ENCODE measurements around the gene CABP2. TPM values are rescaled to one million over a fixed set of nuclear protein-coding genes. Genes with fewer than 3 reads are reported as not detected.

The CABP2 gene
- total RNA-seq, 1 experiment from 2014 or later: not detected

- intact Hi-C loops (cut with micrococcal nuclease; ENCODE audit: unreplicated experiment): no loop called here
- no peak for TF ChIP-seq CTCF (IDR thresholded peaks at IDR 0.05; ENCODE audit: unreplicated experiment)
- BruUV-seq (replicated peaks): no TSS peak
- H3K9me3 Mint-ChIP-seq (ENCODE audit: low read depth, unreplicated experiment): peaks cover 8% of the 10 kb centered on the region
- H3K36me3 Mint-ChIP-seq (ENCODE audit: insufficient read depth, unreplicated experiment): peaks cover 4% of the 10 kb centered on the region
- H3K4me3 Mint-ChIP-seq (ENCODE audit: low read depth, unreplicated experiment): no peak overlapping the region
- H3K4me1 Mint-ChIP-seq (ENCODE audit: low read depth, unreplicated experiment): no peaks in the 10 kb centered on the region
- no peak overlapping the region for H3K27ac Mint-ChIP-seq (ENCODE audit: unreplicated experiment)
- no peak for DNase-seq
- CTCF ChIA-PET: no interaction called here
- no peaks in the 10 kb centered on the region for H3K27me3 Mint-ChIP-seq (ENCODE audit: unreplicated experiment)
Observed at GRCh38 chr11:67538306-67538705, 15.1 kb upstream of the CABP2 start.

DNA sequence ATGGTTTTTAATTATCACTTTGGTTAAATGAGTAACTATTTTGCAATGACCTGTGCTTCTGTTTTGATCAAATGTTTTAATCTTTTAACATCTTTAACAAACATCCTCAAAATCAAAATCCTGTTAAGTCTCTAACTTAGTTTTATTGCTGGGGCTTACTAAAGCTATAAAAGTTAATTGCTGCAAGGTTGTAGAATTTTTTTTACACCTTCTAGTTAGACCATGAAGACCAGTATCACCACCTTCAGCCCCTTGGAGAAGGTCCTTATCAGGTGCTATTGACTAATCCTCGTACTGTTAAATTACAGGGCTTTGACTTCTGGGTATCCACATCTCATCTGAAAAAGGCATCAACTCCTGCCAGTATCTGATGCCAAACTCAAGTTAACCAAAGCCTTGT lies 12.3 kb upstream of the CABP2 start:
- CTCF ChIA-PET: no interaction called here
- no TSS peak for BruUV-seq (replicated peaks)
- no peak for DNase-seq
- peaks cover 4% of the 10 kb centered on the region for H3K36me3 Mint-ChIP-seq (ENCODE audit: insufficient read depth, unreplicated experiment)
- intact Hi-C loops (cut with micrococcal nuclease; ENCODE audit: unreplicated experiment): no loop called here
- no peaks in the 10 kb centered on the region for H3K27me3 Mint-ChIP-seq (ENCODE audit: unreplicated experiment)
- no peak for TF ChIP-seq CTCF (IDR thresholded peaks at IDR 0.05; ENCODE audit: unreplicated experiment)
- H3K27ac Mint-ChIP-seq (ENCODE audit: unreplicated experiment): no peak overlapping the region
- H3K4me3 Mint-ChIP-seq (ENCODE audit: low read depth, unreplicated experiment): no peak overlapping the region
- no peaks in the 10 kb centered on the region for H3K4me1 Mint-ChIP-seq (ENCODE audit: low read depth, unreplicated experiment)
- H3K9me3 Mint-ChIP-seq (ENCODE audit: low read depth, unreplicated experiment): peaks cover 10% of the 10 kb centered on the region

- H3K27me3 Mint-ChIP-seq (ENCODE audit: unreplicated experiment): no peaks in the 10 kb centered on the region
- DNase-seq: no peak
- peaks cover 10% of the 10 kb centered on the region for H3K9me3 Mint-ChIP-seq (ENCODE audit: low read depth, unreplicated experiment)
- no peak for TF ChIP-seq CTCF (IDR thresholded peaks at IDR 0.05; ENCODE audit: unreplicated experiment)
- peaks cover 4% of the 10 kb centered on the region for H3K36me3 Mint-ChIP-seq (ENCODE audit: insufficient read depth, unreplicated experiment)
- H3K4me1 Mint-ChIP-seq (ENCODE audit: low read depth, unreplicated experiment): no peaks in the 10 kb centered on the region
- no peak overlapping the region for H3K27ac Mint-ChIP-seq (ENCODE audit: unreplicated experiment)
- H3K4me3 Mint-ChIP-seq (ENCODE audit: low read depth, unreplicated experiment): no peak overlapping the region
- BruUV-seq (replicated peaks): no TSS peak
- CTCF ChIA-PET: interaction anchor here (0.6 kb wide), 1 partner anchor 513 kb away, joined by 3 read pairs; no protein-coding TSS in a partner anchor
- intact Hi-C loops (cut with micrococcal nuclease; ENCODE audit: unreplicated experiment): no loop called here
Observed at GRCh38 chr11:67534070-67534679, 10.9 kb upstream of the CABP2 start.

- DNase-seq: no peak
- no TSS peak for BruUV-seq (replicated peaks)
- CTCF ChIA-PET: no interaction called here
- Mint-ChIP-seq H3K9me3 (ENCODE audit: low read depth, unreplicated experiment) (peaks cover 13% of the 10 kb centered on the region), H3K27me3 (ENCODE audit: unreplicated experiment) (peaks cover 3% of the 10 kb centered on the region), H3K4me3 (ENCODE audit: low read depth, unreplicated experiment) (no peak overlapping the region), H3K4me1 (ENCODE audit: low read depth, unreplicated experiment) (no peaks in the 10 kb centered on the region), H3K36me3 (ENCODE audit: insufficient read depth, unreplicated experiment) (peaks cover 4% of the 10 kb centered on the region), H3K27ac (ENCODE audit: unreplicated experiment) (no peak overlapping the region)
- intact Hi-C loops (cut with micrococcal nuclease; ENCODE audit: unreplicated experiment): no loop called here
- no peak for TF ChIP-seq CTCF (IDR thresholded peaks at IDR 0.05; ENCODE audit: unreplicated experiment)
Observed at GRCh38 chr11:67532889-67533288, 9.6 kb upstream of the CABP2 start.
